ENCODE measurements around the gene SLC7A8.

- TF ChIP-seq CTCF (conservative IDR thresholded peaks at IDR 0.05; ENCODE audit: low read length) (no peak), EZH2phosphoT487 (IDR thresholded peaks at IDR 0.05; ENCODE audit: borderline replicate concordance, low read depth, low read length) (no peak)
Measured at GRCh38 chr14:23137192-23137812, 46.2 kb downstream of the SLC7A8 start.
